SK-N-SH (cell line): Measurements from ENCODE around the gene MBOAT2.

Experiments used
- CTCF ChIP-seq: fragments of 200-600 bp; sonication (generic); IDR thresholded peaks from 2 replicates; pipeline ENCODE4 v1.6.1; 2017; ENCODE audit warnings: antibody characterized with exemption, mild to moderate bottlenecking, moderate library complexity
- PBX3 ChIP-seq: IDR thresholded peaks from 2 replicates; pipeline ENCODE4; 2012
- POLR2AphosphoS5 ChIP-seq: IDR thresholded peaks from 2 replicates; pipeline ENCODE4 v1.6.1; 2012; ENCODE audit warnings: low read depth, low read length

GRCh38 chr2:8835279-8835678, 168.2 kb downstream of the MBOAT2 start:
- TF ChIP-seq POLR2AphosphoS5 (no peak), CTCF (no peak), PBX3 (no peak)
